ENCODE results near the gene FSHR. TPM values are rescaled to one million over a fixed set of nuclear protein-coding genes. Genes with fewer than 3 reads are reported as not detected.

Gene FSHR
- total and polyA plus RNA-seq, 2 donors (not counting 3 experiments of a cell fraction or from before 2014, with no cell fraction given), result not detected

- FAIRE-seq (no peak), DNase-seq (ENCODE audit: low read depth, low spot score) (no peak)
- Histone ChIP-seq H3K4me2 (ENCODE audit: insufficient read depth, low read length) (no peak overlapping the region), H3K4me3 (replicated peaks in 1 of 3; ENCODE audit: insufficient read depth in 1 of 3, low read depth in 1 of 3, low read length in 3 of 3) (no peak overlapping the region), H3K9me3 (replicated peaks; ENCODE audit: control insufficient read depth, insufficient read depth, low read length) (no peaks in the 10 kb centered on the region), H4K20me1 (replicated peaks; ENCODE audit: control insufficient read depth, extremely low read depth, insufficient read depth, low read length) (no peaks in the 10 kb centered on the region), H3K9me1 (replicated peaks; ENCODE audit: control insufficient read depth, extremely low read depth, insufficient read depth, low read length) (no peaks in the 10 kb centered on the region), H3K4me1 (ENCODE audit: control insufficient read depth, extremely low read depth, insufficient read depth, low read length) (no peaks in the 10 kb centered on the region), H3K27ac (ENCODE audit: insufficient read depth, low read depth, low read length) (no peak overlapping the region), H2AFZ (ENCODE audit: low read depth, low read length) (no peak overlapping the region), H3K79me2 (ENCODE audit: control insufficient read depth, insufficient read depth, low read length) (no peaks in the 10 kb centered on the region), H3K27me3 (ENCODE audit: control insufficient read depth in 2 of 2, insufficient read depth in 2 of 2, low read length in 2 of 2) (no peaks in the 10 kb centered on the region), H3K9ac (replicated peaks; ENCODE audit: extremely low read depth, insufficient read depth, low read length) (no peak overlapping the region), H3K36me3 (ENCODE audit: control insufficient read depth in 2 of 2, extremely low read depth in 1 of 2, insufficient read depth in 2 of 2, low read length in 2 of 2) (no peaks in the 10 kb centered on the region)
- BruUV-seq (replicated peaks), result no TSS peak
- CTCF ChIA-PET, result no interaction called here
- intact Hi-C loops (cut with micrococcal nuclease) (no loop called here), dilution Hi-C loops (cut with MboI; ENCODE audit: extremely low pct_ligation_motif_present, low sequenced_read_pairs) (no loop called here)
- no peak for TF ChIP-seq POLR2AphosphoS5 (IDR thresholded peaks at IDR 0.05; ENCODE audit: insufficient read depth, low read depth, low read length)
- TF ChIP-seq POLR2A (IDR thresholded peaks at IDR 0.05; ENCODE audit: low read depth, low read length), result no peak
- no peak for TF ChIP-seq CTCF (IDR thresholded peaks at IDR 0.05; ENCODE audit: extremely low read depth in 1 of 2, insufficient read depth in 1 of 2, low read depth in 1 of 2, low read length in 2 of 2)
- TF ChIP-seq GATA2 (IDR thresholded peaks at IDR 0.05; ENCODE audit: insufficient read depth, insufficient read length, low read depth, low read length), result no peak
- no peak for TF ChIP-seq FOS (IDR thresholded peaks at IDR 0.05; ENCODE audit: borderline replicate concordance, insufficient read depth, low read length)
- TF ChIP-seq EZH2 (IDR thresholded peaks at IDR 0.05; ENCODE audit: borderline replicate concordance, low read depth, low read length, severe bottlenecking), result no peak
- TF ChIP-seq, protein P1, sequence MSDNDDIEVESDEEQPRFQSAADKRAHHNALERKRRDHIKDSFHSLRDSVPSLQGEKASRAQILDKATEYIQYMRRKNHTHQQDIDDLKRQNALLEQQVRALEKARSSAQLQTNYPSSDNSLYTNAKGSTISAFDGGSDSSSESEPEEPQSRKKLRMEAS (IDR thresholded peaks at IDR 0.05; ENCODE audit: insufficient read depth, insufficient read length), result no peak
- no peak for TF ChIP-seq MYC (IDR thresholded peaks at IDR 0.05; ENCODE audit: low read depth, low read length)
- no peak for TF ChIP-seq JUN (IDR thresholded peaks at IDR 0.05; ENCODE audit: borderline replicate concordance, insufficient read depth, insufficient read length, low read depth)
- POLR2A ChIA-PET, result no interaction called here
Observed at GRCh38 chr2:49102146-49102545, 52.2 kb downstream of the FSHR start.

Measured in endothelial cell of umbilical vein (primary cell).